HepG2 (cell line): ENCODE measurements around the gene CISD3. TPM values are rescaled to one million over a fixed set of nuclear protein-coding genes. Genes with fewer than 3 reads are reported as not detected.

Experiments
- ATF1 ChIP-seq: IDR thresholded peaks from 2 replicates; pipeline ENCODE4 v1.6.1; 2016; ENCODE audit warnings: mild to moderate bottlenecking, control low read depth
- BCL6 ChIP-seq: IDR thresholded peaks from 2 replicates; pipeline ENCODE4 v1.6.1; 2016; ENCODE audit warnings: missing genetic modification reagents, missing compliant biosample characterization
- EHMT2 ChIP-seq: fragments of 200-600 bp; sonication (generic); IDR thresholded peaks from 2 replicates; pipeline ENCODE4 v1.7.0; 2017; ENCODE audit warnings: antibody characterized with exemption, low read depth, low read length, borderline replicate concordance
- HNF1A ChIP-seq, 2 experiments: sonication (generic) in 1 of 2; formaldehyde crosslinking in 1 of 2; IDR thresholded peaks; 2 replicates each; pipeline versions ENCODE4 v1.4.0 to v1.6.1; 2016 to 2020; ENCODE audit warnings: borderline replicate concordance in 1 of 2, low read depth in 1 of 2, mild to moderate bottlenecking in 1 of 2, missing genetic modification reagents in 1 of 2
- NCOA2 ChIP-seq: sonication (generic); formaldehyde crosslinking; IDR thresholded peaks from 2 replicates; pipeline ENCODE4 v1.8.0; 2022; ENCODE audit warnings: inconsistent platforms
- NR2F2 ChIP-seq: IDR thresholded peaks from 2 replicates; pipeline ENCODE4 v1.6.1; 2012; ENCODE audit warnings: low read depth, inconsistent platforms, borderline replicate concordance
- RAD51 ChIP-seq: fragments of 450-650 bp; IDR thresholded peaks from 2 replicates; pipeline ENCODE4 v1.6.1; 2016; ENCODE audit warnings: borderline replicate concordance
- RERE ChIP-seq: IDR thresholded peaks from 2 replicates; pipeline ENCODE4 v1.6.1; 2016; ENCODE audit warnings: low read depth, missing genetic modification reagents, missing compliant biosample characterization
- SMAD9 ChIP-seq: sonication (generic); formaldehyde crosslinking; IDR thresholded peaks from 2 replicates; pipeline ENCODE4 v1.5.1; 2020; ENCODE audit warnings: mild to moderate bottlenecking, missing genetic modification reagents
- SOX13 ChIP-seq, 3 experiments: fragments of 450-650 bp in 1 of 3; sonication (generic) in 1 of 3; formaldehyde crosslinking in 1 of 3; IDR thresholded peaks in 2 of 3; conservative IDR thresholded peaks in 1 of 3; 2 replicates each; pipeline versions ENCODE4 v1.5.0 to v1.6.1; 2016 to 2020; ENCODE audit warnings: antibody characterized with exemption in 1 of 3, mild to moderate bottlenecking in 1 of 3, missing compliant biosample characterization in 1 of 3, missing genetic modification reagents in 1 of 3, moderate library complexity in 1 of 3
- SP140L ChIP-seq: sonication (generic); formaldehyde crosslinking; IDR thresholded peaks from 2 replicates; pipeline ENCODE4 v1.4.0; 2020; ENCODE audit warnings: missing genetic modification reagents, borderline replicate concordance
- UBTF ChIP-seq: sonication (generic); formaldehyde crosslinking; IDR thresholded peaks from 2 replicates; pipeline ENCODE4 v1.4.0; 2020; ENCODE audit warnings: mild to moderate bottlenecking, missing genetic modification reagents
- ZNF639 ChIP-seq: conservative IDR thresholded peaks from 2 replicates; pipeline ENCODE4 v1.6.1; 2018; ENCODE audit warnings: missing genetic modification reagents
- ZNF782 ChIP-seq: sonication (generic); formaldehyde crosslinking; IDR thresholded peaks from 2 replicates; pipeline ENCODE4 v1.4.0; 2020; ENCODE audit warnings: missing genetic modification reagents, mild to moderate bottlenecking, borderline replicate concordance
- ZNF788 ChIP-seq: sonication (generic); formaldehyde crosslinking; IDR thresholded peaks from 2 replicates; pipeline ENCODE4 v1.5.0; 2020; ENCODE audit warnings: mild to moderate bottlenecking, missing genetic modification reagents, borderline replicate concordance
- polyA plus RNA-seq, 8 experiments: library from polyadenylated mRNA; depleted of rRNA in 3 of 8; stranded (reverse) in 7 of 8; unstranded in 1 of 8; fragments of >200 nt; fragmentation: Illumina TruSeq in 4 of 8; extraction: Trizol in 4 of 8; gene quantifications; 2 replicates each; pipeline versions ENCODE4 v1.2.1 to v1.2.3, GENCODE V29; 2011 to 2016; ENCODE audit warnings: low read depth in 4 of 8, missing spikeins in 1 of 8, mixed read lengths in 1 of 8; ENCODE audit not compliant: insufficient read depth in 1 of 8
- total RNA-seq, 5 experiments: library from RNA; depleted of rRNA; stranded (reverse); fragments of >200 nt; fragmentation: Illumina TruSeq; extraction: Trizol; gene quantifications; 2 replicates each; pipeline ENCODE4 v1.2.3, GENCODE V29; 2016; ENCODE audit warnings: low read depth in 1 of 5

Gene CISD3
- total and polyA plus RNA-seq, 2 of the 13 experiments (the other 11 are each of a cell fraction or from before 2014, with no cell fraction given), result 30.0 to 34.1 TPM

GRCh38 chr17:38751808-38752307 is 21.7 kb downstream of the CISD3 start (continued):
- TF ChIP-seq BCL6 (CRISPR knock-in tag) (peak; percentile 59), SMAD9 (CRISPR knock-in tag) (no peak), ZNF788 (peak; percentile 37; the same call in 1 of the 2 replicates), RERE (CRISPR knock-in tag) (0 out of 2 replicates have a peak, but pooled peaks have one; percentile 15), HNF1A (IDR thresholded peaks at IDR 0.05; ENCODE audit: low read depth) (peak; percentile 41; the same call in 1 of the 2 replicates), HNF1A (CRISPR knock-in tag; IDR thresholded peaks at IDR 0.05; ENCODE audit: borderline replicate concordance) (no peak), NCOA2 (CRISPR knock-in tag) (peak; percentile 60; the same call in 1 of the 2 replicates), ATF1 (CRISPR knock-in tag) (no peak), UBTF (peak; percentile 63), SOX13 (IDR thresholded peaks at IDR 0.05) (no peak), SOX13 (CRISPR knock-in tag; conservative IDR thresholded peaks at IDR 0.05 in 1 of 2, IDR thresholded peaks at IDR 0.05 in 1 of 2) (peak in 1 of 2 experiments; percentile 42; a peak in 1 of 4 replicates), SP140L (CRISPR knock-in tag) (peak; percentile 85), NR2F2 (peak; percentile 47; the same call in 1 of the 2 replicates), ZNF639 (CRISPR knock-in tag) (peak; percentile 81), EHMT2 (no peak), RAD51 (no peak), ZNF782 (CRISPR knock-in tag) (peak; percentile 44)
